Measurements from ENCODE around the gene PRPF38B. TPM values are rescaled to one million over a fixed set of nuclear protein-coding genes. Genes with fewer than 3 reads are reported as not detected.

The PRPF38B gene
- total RNA-seq, 3 donors from 2014 or later = 68.9 to 76.7 (median 76.6) TPM

DNA sequence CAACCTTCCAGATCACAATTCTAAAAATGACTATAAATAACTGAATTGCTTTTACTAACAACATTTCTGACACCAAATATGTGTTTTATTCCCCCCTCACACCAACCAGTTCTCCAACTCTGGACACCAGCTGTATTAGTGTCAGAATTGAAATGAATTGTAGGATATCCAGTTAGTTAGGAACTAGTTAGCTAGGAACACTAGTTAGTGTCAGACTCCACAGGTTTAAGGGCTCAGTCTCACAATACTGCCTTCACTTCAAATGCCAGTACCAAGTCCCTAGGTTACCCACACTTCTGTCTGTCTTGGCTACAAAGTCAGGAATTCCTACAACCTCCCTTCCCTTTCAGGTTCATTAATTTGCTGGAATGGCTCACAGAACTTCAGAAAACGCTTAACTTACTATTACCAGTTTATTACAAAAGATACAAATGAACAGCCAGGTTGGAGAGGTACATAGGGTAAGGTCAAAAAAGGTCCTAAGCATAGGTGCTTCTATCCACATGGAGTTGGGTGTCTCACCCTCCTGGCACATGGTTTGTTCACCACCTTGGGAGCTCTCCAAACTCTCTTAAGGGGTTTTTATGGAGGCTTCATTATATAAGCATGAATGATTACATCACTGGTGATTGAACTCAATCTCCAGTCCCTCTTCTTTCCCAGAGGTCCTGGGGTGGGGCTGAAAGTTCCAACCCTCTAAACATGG lies 58.5 kb downstream of the PRPF38B start:
- ATAC-seq (no peak), DNase-seq (no peak)
- H3K4me3 Mint-ChIP-seq = no peak overlapping the region
- H3K36me3 Mint-ChIP-seq (ENCODE audit: insufficient read depth) = peaks cover 23% of the 10 kb centered on the region
- no peaks in the 10 kb centered on the region for H3K9me3 Mint-ChIP-seq
- peaks cover 43% of the 10 kb centered on the region for H3K4me1 Mint-ChIP-seq (ENCODE audit: low read depth)
- no peaks in the 10 kb centered on the region for H3K27me3 Mint-ChIP-seq (ENCODE audit: low read depth)

Other genes with a start within 250 kb of the PRPF38B start
- gene NBPF6, start 242.0 kb upstream of the PRPF38B start, total RNA-seq = not detected
- gene EEIG2, start 132.2 kb upstream of the PRPF38B start, total RNA-seq = 1 to 10 TPM; 5.1 to 7.3 (median 6.4) TPM
- gene HENMT1, start 31.2 kb upstream of the PRPF38B start, total RNA-seq = 10 to 100 TPM; 11.9 to 12.2 (median 12.0) TPM
- not detected for gene FNDC7, start 20.6 kb downstream of the PRPF38B start, total RNA-seq
- gene STXBP3, start 54.4 kb downstream of the PRPF38B start, total RNA-seq = 10 to 100 TPM; 26.4 to 30.0 (median 27.8) TPM
- not detected for gene AKNAD1, start 164.8 kb downstream of the PRPF38B start, total RNA-seq
- gene GPSM2, start 184.7 kb downstream of the PRPF38B start, total RNA-seq = 1 to 10 TPM in 2 of 3 donors, under 1 TPM in 1; 0.91 to 1.4 (median 1.3) TPM

All from activated T-cell treated with anti-CD3 and anti-CD28 coated beads, Interleukin-2, amount 50 U/mL, for 4 hours (primary cell).